A673 (cell line): ENCODE results near the gene TMEM260. TPM values are rescaled to one million over a fixed set of nuclear protein-coding genes. Genes with fewer than 3 reads are reported as not detected.
"Not testable (repeated sequence)": the region's sequence is repeated elsewhere in the genome, so short reads cannot be mapped to it uniquely, and the experiment has no call there.

ENCODE experiments used
- BruUV-seq: library from RNA; stranded (reverse); fragments of 400-500 nt; replicated peaks from 2 replicates; lab custom pipeline; 2021; lab: Mats Ljungman, UMichigan
- CTCF ChIA-PET: fragments of 300-600 bp; sonication (Branson Sonifier 250); formaldehyde crosslinking; loops from one replicate; lab custom pipeline; 2022; ENCODE audit warnings: antibody characterized with exemption; lab: Charles Lee
- POLR2A ChIA-PET: fragments of 300-600 bp; sonication (Branson Sonifier 250); formaldehyde crosslinking; loops from one replicate; lab custom pipeline; 2022; ENCODE audit warnings: antibody characterized with exemption; ENCODE audit not compliant: low non-redundant PET; lab: Charles Lee
- DNase-seq: peaks from one replicate; pipeline ENCODE4 v3.0.0-alpha.2; 2015; ENCODE audit warnings: low spot score
- H3K27ac ChIP-seq: fragments of 200-600 bp; sonication (generic); 2 replicates; pipeline ENCODE4 v1.5.1; 2016; ENCODE audit warnings: mixed run types, low read depth, mild to moderate bottlenecking, mixed read lengths, antibody characterized with exemption, low read length; ENCODE audit not compliant: poor library complexity, severe bottlenecking
- H3K27me3 ChIP-seq: fragments of 200-600 bp; sonication (generic); replicated peaks from 2 replicates; pipeline ENCODE4 v1.6.1; 2017; ENCODE audit warnings: mixed run types, low read depth, mild to moderate bottlenecking, mixed read lengths, antibody characterized with exemption, low read length; ENCODE audit not compliant: insufficient read depth, poor library complexity
- H3K36me3 ChIP-seq: fragments of 200-600 bp; sonication (generic); 2 replicates; pipeline ENCODE4 v1.6.1; 2016; ENCODE audit warnings: mixed run types, mild to moderate bottlenecking, mixed read lengths, antibody characterized with exemption, low read length; ENCODE audit not compliant: insufficient read depth, poor library complexity, severe bottlenecking
- H3K4me1 ChIP-seq: fragments of 200-600 bp; sonication (generic); 2 replicates; pipeline ENCODE4 v1.6.1; 2017; ENCODE audit warnings: mixed run types, mild to moderate bottlenecking, mixed read lengths, antibody characterized with exemption, low read length; ENCODE audit not compliant: insufficient read depth, poor library complexity, severe bottlenecking
- H3K4me3 ChIP-seq: fragments of 200-600 bp; sonication (generic); 2 replicates; pipeline ENCODE4 v1.5.1; 2016; ENCODE audit warnings: low read depth, mixed run types, mild to moderate bottlenecking, mixed read lengths, low read length; ENCODE audit not compliant: poor library complexity, severe bottlenecking
- H3K9me3 ChIP-seq: fragments of 200-600 bp; sonication (generic); 2 replicates; pipeline ENCODE4 v1.6.1; 2016; ENCODE audit warnings: mixed run types, low read depth, mild to moderate bottlenecking, mixed read lengths, antibody characterized with exemption, low read length; ENCODE audit not compliant: poor library complexity, severe bottlenecking
- EZH2 ChIP-seq: fragments of 200-600 bp; sonication (generic); IDR thresholded peaks from 2 replicates; pipeline ENCODE4 v1.6.1; 2017; ENCODE audit warnings: borderline replicate concordance, low read depth, mild to moderate bottlenecking, mixed read lengths, antibody characterized with exemption, low read length; ENCODE audit not compliant: poor library complexity, severe bottlenecking
- intact Hi-C: fragments of 100-400 bp; cut with micrococcal nuclease; formaldehyde crosslinking; loops from one replicate; pipeline ENCODE4 v1.10.0; 2022; ENCODE audit not compliant: unreplicated experiment
- total RNA-seq: library from RNA; stranded (reverse); gene quantifications from 2 replicates; pipeline ENCODE4 v1.2.3, GENCODE V29; 2021
- TF ChIP-seq, protein P1 (sequence below): fragments of 300-800, 200-600 bp; sonication (generic); conservative IDR thresholded peaks from 2 replicates; pipeline ENCODE4 v1.5.1; 2017; ENCODE audit warnings: low read depth, mild to moderate bottlenecking, antibody characterized with exemption, low read length, moderate library complexity, mixed read lengths

The TMEM260 gene
- total RNA-seq, 1 experiment from 2014 or later: 23.2 TPM

DNA sequence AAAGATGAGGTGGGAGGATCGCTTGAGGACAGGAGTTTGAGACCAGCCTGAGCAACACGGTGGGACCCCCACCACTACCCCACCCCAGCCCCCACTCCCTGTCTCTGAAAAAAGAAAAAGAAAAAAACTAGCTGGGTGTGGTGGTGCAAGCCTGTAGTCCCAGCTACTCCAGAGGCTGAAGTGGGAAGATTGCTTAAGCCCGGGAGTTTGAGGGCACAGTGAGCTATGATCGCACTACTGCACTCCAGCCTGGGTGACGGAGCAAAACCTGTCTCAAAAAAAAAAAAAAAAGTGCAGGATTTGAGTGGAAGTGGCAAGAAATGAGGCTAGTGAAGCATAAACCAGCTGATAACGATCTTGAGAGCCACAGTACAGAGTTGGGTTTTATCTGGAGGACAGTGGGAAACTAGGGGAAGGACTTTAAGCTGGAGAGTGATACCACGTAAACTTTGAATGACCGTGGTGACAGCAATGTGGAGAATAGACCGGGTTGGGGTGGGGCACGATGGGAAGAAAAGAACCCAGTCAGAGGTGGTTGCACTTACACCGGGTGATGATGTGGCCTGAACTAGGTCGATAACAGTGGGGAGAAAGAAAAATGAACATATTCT, 85.3 kb downstream of the TMEM260 start:
- Histone ChIP-seq H3K27ac (no peak overlapping the region), H3K4me3 (no peak overlapping the region), H3K4me1 (peaks cover 16% of the 10 kb centered on the region), H3K27me3 (no peaks in the 10 kb centered on the region), H3K36me3 (no peaks in the 10 kb centered on the region), H3K9me3 (no peaks in the 10 kb centered on the region)
- CTCF ChIA-PET: no interaction called here
- no TSS peak for BruUV-seq
- POLR2A ChIA-PET: no interaction called here
- DNase-seq: no peak
- intact Hi-C loops: loop anchor here (10.0 kb wide), 1 partner anchor 140 kb away; no protein-coding TSS in a partner anchor
- TF ChIP-seq EZH2: no peak
- TF ChIP-seq, protein P1, sequence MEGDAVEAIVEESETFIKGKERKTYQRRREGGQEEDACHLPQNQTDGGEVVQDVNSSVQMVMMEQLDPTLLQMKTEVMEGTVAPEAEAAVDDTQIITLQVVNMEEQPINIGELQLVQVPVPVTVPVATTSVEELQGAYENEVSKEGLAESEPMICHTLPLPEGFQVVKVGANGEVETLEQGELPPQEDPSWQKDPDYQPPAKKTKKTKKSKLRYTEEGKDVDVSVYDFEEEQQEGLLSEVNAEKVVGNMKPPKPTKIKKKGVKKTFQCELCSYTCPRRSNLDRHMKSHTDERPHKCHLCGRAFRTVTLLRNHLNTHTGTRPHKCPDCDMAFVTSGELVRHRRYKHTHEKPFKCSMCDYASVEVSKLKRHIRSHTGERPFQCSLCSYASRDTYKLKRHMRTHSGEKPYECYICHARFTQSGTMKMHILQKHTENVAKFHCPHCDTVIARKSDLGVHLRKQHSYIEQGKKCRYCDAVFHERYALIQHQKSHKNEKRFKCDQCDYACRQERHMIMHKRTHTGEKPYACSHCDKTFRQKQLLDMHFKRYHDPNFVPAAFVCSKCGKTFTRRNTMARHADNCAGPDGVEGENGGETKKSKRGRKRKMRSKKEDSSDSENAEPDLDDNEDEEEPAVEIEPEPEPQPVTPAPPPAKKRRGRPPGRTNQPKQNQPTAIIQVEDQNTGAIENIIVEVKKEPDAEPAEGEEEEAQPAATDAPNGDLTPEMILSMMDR: no peak

GRCh38 chr14:56666294-56666693, 86.7 kb downstream of the TMEM260 start:
- H3K36me3 ChIP-seq: no peaks in the 10 kb centered on the region
- no peak overlapping the region for H3K27ac ChIP-seq
- BruUV-seq: no TSS peak
- DNase-seq: no peak
- CTCF ChIA-PET: no interaction called here
- peaks cover 3% of the 10 kb centered on the region for H3K4me1 ChIP-seq
- POLR2A ChIA-PET: no interaction called here
- H3K9me3 ChIP-seq: no peaks in the 10 kb centered on the region
- TF ChIP-seq, protein P1: no peak
- TF ChIP-seq EZH2: no peak
- H3K27me3 ChIP-seq: no peaks in the 10 kb centered on the region
- intact Hi-C loops: loop anchor here (10.0 kb wide), 1 partner anchor 139 kb away; no protein-coding TSS in a partner anchor
- H3K4me3 ChIP-seq: no peak overlapping the region

DNA sequence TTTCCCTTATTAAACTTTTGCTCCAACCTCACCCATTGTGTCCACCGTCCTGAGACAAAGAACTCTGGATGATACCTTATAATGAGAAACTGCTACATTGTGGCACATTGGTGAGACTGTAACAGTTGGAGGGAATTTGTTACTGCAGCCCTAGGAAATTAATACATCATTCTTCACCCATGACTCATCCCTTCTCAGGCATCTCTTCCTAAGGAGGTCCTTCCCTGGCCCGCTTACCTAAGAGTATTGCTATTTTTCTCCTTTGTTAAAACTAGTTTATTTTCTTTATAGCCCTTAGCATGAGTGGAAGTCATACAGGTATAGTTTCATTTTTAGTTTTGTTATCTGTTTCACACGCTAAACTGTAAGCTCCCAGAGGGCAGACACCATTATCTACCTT, 87.1 kb downstream of the TMEM260 start:
- H3K9me3 ChIP-seq: no peaks in the 10 kb centered on the region
- H3K36me3 ChIP-seq: no peaks in the 10 kb centered on the region
- POLR2A ChIA-PET: no interaction called here
- H3K4me1 ChIP-seq: no peaks in the 10 kb centered on the region
- CTCF ChIA-PET: no interaction called here
- TF ChIP-seq, protein P1: no peak
- no peak for TF ChIP-seq EZH2
- no peaks in the 10 kb centered on the region for H3K27me3 ChIP-seq
- no peak overlapping the region for H3K4me3 ChIP-seq
- intact Hi-C loops: loop anchor here (10.0 kb wide), 1 partner anchor 138 kb away; no protein-coding TSS in a partner anchor
- BruUV-seq: no TSS peak
- peak; percentile 42 for DNase-seq
- H3K27ac ChIP-seq: no peak overlapping the region

DNA sequence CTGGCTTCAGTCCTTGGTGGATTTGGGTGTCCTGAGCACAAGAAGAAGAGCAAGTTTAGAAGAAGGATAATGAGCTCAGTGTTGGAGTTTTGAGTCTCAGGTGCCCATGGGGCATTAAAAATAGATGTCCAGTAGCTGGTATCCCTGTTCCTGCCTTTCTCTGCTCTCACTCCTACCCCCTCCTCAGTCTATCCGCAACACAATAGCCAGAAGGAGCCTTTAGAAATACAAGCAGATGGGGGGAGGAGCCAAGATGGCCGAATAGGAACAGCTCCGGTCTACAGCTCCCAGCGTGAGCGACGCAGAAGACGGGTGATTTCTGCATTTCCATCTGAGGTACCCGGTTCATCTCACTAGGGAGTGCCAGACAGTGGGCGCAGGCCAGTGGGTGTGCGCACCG, 87.7 kb downstream of the TMEM260 start:
- H3K4me1 ChIP-seq, H3K4me3 ChIP-seq, BruUV-seq, DNase-seq, H3K27me3 ChIP-seq, POLR2A ChIA-PET, H3K36me3 ChIP-seq, H3K27ac ChIP-seq, CTCF ChIA-PET, H3K9me3 ChIP-seq: not testable (repeated sequence)
- intact Hi-C loops: loop anchor here (10.0 kb wide), 1 partner anchor 138 kb away; no protein-coding TSS in a partner anchor
